Panc1 (cell line): ENCODE measurements around the gene KYNU.

ENCODE experiments used
- POLR2AphosphoS5 ChIP-seq: IDR thresholded peaks from 2 replicates; pipeline ENCODE4 v1.6.1; 2012; ENCODE audit warnings: mild to moderate bottlenecking, low read depth, low read length, moderate library complexity
- REST ChIP-seq, 2 experiments: IDR thresholded peaks; 2 replicates each; pipeline ENCODE4 v1.6.1; 2011 to 2012; ENCODE audit warnings: low read depth in 2 of 2, control low read depth in 1 of 2, low read length in 1 of 2, mild to moderate bottlenecking in 1 of 2, moderate library complexity in 1 of 2; ENCODE audit not compliant: insufficient read depth in 1 of 2
- SIN3A ChIP-seq: IDR thresholded peaks from 2 replicates; pipeline ENCODE4 v1.6.1; 2012; ENCODE audit warnings: low read depth, mild to moderate bottlenecking, low read length, moderate library complexity, borderline replicate concordance; ENCODE audit not compliant: insufficient read depth
- TCF7L2 ChIP-seq: IDR thresholded peaks from 2 replicates; pipeline ENCODE4 v1.6.1; 2011; ENCODE audit warnings: mild to moderate bottlenecking, low read depth, low read length, inconsistent platforms
- TF ChIP-seq, protein P1 (sequence below): fragments of 450-650 bp; IDR thresholded peaks from 2 replicates; pipeline ENCODE4 v1.5.1; 2017; ENCODE audit warnings: mild to moderate bottlenecking

- TF ChIP-seq POLR2AphosphoS5 (no peak), TCF7L2 (no peak), REST (IDR thresholded peaks at IDR 0.05; ENCODE audit: insufficient read depth in 1 of 2, low read depth in 2 of 2, low read length in 1 of 2) (no peak), SIN3A (no peak)
- TF ChIP-seq, protein P1, sequence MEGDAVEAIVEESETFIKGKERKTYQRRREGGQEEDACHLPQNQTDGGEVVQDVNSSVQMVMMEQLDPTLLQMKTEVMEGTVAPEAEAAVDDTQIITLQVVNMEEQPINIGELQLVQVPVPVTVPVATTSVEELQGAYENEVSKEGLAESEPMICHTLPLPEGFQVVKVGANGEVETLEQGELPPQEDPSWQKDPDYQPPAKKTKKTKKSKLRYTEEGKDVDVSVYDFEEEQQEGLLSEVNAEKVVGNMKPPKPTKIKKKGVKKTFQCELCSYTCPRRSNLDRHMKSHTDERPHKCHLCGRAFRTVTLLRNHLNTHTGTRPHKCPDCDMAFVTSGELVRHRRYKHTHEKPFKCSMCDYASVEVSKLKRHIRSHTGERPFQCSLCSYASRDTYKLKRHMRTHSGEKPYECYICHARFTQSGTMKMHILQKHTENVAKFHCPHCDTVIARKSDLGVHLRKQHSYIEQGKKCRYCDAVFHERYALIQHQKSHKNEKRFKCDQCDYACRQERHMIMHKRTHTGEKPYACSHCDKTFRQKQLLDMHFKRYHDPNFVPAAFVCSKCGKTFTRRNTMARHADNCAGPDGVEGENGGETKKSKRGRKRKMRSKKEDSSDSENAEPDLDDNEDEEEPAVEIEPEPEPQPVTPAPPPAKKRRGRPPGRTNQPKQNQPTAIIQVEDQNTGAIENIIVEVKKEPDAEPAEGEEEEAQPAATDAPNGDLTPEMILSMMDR = no peak
Observed at GRCh38 chr2:142942690-142943089, 65.2 kb downstream of the KYNU start.
